Cardiac fibroblast (primary cell): Measurements from ENCODE around the gene NAIF1.

Source experiments
- DNase-seq, 2 donors: peaks; one replicate each; pipeline versions ENCODE4 v3.0.0 to v3.0.0-alpha.2; 2010; ENCODE audit warnings: low read depth in 2 of 2
- H3K4me3 ChIP-seq, 2 donors: replicated peaks in 1 of 2; 1 replicate in 1 of 2; 2 replicates in 1 of 2; pipeline ENCODE4 v1.5.1; 2011; ENCODE audit warnings: low read depth in 2 of 2, low read length in 2 of 2, mild to moderate bottlenecking in 2 of 2, moderate library complexity in 1 of 2
- CTCF ChIP-seq: IDR thresholded peaks from one replicate; pipeline ENCODE4 v1.5.1; 2011; ENCODE audit warnings: low read depth, mild to moderate bottlenecking, low read length, inconsistent platforms

NAIF1 gene

GRCh38 chr9:128109050-128109709 is 42.1 kb upstream of the NAIF1 start:
- TF ChIP-seq CTCF = no peak

GRCh38 chr9:128108269-128109049 is 41.3 kb upstream of the NAIF1 start:
- no peak for TF ChIP-seq CTCF
- no peak for DNase-seq
- H3K4me3 ChIP-seq = no peak overlapping the region

More at GRCh38 chr9:128109050-128109709, 42.1 kb upstream of the NAIF1 start:
- H3K4me3 ChIP-seq = no peak overlapping the region
- DNase-seq = no peak

GRCh38 chr9:128107468-128108268 is 40.5 kb upstream of the NAIF1 start:
- no peak for TF ChIP-seq CTCF
- H3K4me3 ChIP-seq = no peak overlapping the region
- DNase-seq = no peak

GRCh38 chr9:128106940-128107467 is 39.9 kb upstream of the NAIF1 start:
- H3K4me3 ChIP-seq = no peak overlapping the region
- DNase-seq = no peak
- no peak for TF ChIP-seq CTCF

- no peak for TF ChIP-seq CTCF
- no peak for DNase-seq
- H3K4me3 ChIP-seq = no peak overlapping the region
Measured at GRCh38 chr9:128106181-128106939, 39.2 kb upstream of the NAIF1 start.

- TF ChIP-seq CTCF = no peak
- no peak for DNase-seq
- H3K4me3 ChIP-seq = no peak overlapping the region
Measured at GRCh38 chr9:128105538-128106175, 38.5 kb upstream of the NAIF1 start.
